Left lobe of liver (tissue), 2 donors: ENCODE data around the gene AKIP1. TPM values are rescaled to one million over a fixed set of nuclear protein-coding genes. Genes with fewer than 3 reads are reported as not detected.
"Not testable (repeated sequence)": the region's sequence is repeated elsewhere in the genome, so short reads cannot be mapped to it uniquely, and the experiment has no call there.

Experiments
- ATAC-seq: fragments of 200-7000 bp; cut with Tn5 transposase; one replicate; pipeline ENCODE4 v1.9.1; 2020; ENCODE audit warnings: mild to moderate bottlenecking, moderate library complexity
- DNase-seq: peaks from one replicate; pipeline ENCODE4 v3.0.0-alpha.2; 2020; ENCODE audit warnings: low spot score
- total RNA-seq: library from RNA; stranded (reverse); gene quantifications from one replicate; pipeline ENCODE4 v1.2.1, GENCODE V29; 2021
- donor health status: DM: no; HTN: no; CAD: no; lungs with moderate emphysema.
- donor health status: DM: no; HTN: yes; CAD: no.

AKIP1 gene
- total RNA-seq, 1 donor from 2014 or later: 11.7 TPM

DNA sequence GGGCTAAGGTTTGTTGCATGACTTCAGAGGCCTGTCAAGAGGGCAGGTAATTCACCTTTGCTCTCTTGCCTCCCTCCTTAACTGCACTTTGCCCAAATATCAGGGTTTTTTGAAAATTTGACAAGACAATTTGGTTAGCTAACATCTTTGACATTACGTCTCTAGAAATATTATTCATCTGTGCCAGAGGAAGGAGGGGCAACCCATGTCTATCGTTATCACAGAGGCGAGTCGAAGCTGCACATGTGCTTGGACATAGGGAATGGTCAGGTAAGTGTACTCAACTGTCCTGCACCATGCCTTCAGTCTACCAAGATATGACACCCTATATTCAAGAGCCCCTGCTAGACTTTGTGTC is 3.7 kb downstream of the AKIP1 start:
- ATAC-seq: no peak
- DNase-seq: no peak

DNA sequence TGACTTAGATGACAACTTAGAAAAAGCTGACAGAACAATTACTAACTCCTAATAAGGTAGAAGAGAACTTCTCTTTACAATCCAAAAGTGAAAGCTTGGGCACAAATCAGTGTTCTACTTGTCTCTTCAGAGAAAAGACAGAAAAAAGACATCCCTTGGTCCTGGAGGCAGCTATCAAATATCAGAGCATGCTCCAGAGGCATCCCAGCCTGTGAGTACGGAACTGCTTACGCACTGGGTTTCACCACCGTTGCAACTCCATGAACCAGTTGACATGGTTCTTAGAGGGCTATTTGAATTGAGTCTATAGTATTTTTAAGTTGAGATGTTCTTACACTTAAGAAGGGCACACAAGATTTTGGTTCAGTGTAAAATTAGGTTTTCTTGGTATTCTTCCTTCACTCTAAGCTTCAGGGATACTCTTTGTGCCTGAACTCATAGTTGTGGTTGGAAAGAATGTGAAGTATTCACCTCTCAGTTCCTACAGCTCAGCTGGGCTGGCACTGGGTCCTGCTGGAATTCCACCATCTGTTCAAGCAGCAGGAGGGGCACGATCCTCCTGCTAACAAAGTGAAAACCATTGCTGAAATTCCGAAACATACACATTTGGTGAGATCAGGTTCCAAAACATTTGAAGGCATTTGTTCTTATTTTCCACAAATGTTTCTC is 6.3 kb downstream of the AKIP1 start:
- no peak for DNase-seq

DNA sequence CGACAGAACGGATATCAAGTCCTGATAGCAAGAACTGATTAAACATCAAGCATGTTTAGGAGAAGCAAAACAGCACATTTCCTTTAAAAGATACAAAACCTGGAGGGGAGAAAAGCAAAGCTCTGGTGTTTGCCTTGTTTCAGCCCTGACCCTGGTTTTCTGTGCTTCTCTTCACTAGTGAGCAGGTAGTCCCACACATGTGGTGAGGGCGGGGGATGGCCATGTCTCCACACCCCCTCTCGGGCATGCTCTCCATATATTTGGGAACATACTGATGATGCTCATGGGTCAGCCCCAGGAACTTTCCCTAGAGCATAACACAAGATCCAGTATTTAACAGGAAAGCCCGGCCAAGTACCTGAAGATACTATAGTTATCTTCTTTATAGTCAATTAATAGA is 11.7 kb downstream of the AKIP1 start:
- no peak for DNase-seq
- no peak for ATAC-seq

More for the DNA sequence above, 6.3 kb downstream of the AKIP1 start:
- ATAC-seq: no peak

DNA sequence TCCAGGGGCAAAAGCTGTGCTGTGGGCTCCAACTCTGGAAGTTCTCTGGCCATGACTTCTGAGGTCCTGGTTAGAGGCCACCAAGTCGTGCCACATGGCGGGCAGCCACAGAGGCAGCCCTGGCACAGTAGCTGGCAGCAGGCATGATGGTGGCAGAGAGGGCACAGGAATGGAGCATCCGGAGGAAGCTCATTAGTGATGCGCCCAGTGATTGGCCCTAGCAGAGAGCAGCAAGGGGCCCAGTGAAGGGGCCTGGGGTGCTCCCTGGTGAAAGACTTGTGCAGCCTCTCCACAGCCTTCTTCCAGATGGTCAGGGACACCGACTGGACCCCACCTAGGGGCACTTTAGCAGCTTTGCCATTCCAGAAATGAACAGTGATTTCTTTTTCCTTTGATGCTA is 14.7 kb downstream of the AKIP1 start:
- no peak for ATAC-seq

DNA sequence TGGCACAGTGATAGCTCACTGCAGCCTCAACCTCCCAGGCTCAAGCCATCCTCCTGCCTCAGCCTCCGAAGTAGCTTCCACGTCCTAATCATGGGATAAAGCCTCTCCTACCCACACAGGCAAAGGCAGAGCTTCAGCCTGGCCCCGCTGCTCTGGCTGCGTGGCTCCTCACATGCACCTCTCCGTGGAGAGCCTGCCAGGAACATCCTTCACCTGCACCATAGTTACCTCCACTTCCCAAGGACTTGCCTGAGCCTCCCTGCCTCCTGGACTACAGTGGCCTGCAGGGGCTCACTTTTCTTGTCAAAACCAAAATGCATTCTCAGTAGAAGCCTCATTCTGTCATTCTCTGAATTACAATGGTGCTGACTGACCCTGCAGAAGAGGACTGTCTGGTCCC is 15.2 kb downstream of the AKIP1 start:
- ATAC-seq (no peak), DNase-seq (no peak)

More for the DNA sequence above, 14.7 kb downstream of the AKIP1 start:
- DNase-seq: no peak

DNA sequence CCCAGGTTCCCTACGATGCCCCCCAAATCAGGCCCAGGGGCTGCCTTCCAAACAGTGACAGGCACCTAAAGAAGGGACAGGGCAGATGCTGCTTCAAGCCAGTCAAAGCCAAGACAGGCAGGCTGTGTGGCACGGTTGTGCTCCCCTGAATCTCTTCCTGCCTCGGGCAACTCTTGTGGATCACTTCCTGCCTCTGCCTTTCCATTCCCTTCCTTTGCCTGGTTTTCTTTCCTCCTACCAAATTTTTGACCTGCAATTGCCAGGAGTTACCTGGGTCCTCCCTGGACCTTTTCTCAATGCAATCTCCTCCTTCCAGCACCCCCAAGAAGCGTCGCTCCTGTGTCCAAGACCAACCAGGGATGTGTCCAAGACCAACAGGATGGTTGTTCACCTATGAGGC is 16.2 kb downstream of the AKIP1 start:
- DNase-seq: no peak

DNA sequence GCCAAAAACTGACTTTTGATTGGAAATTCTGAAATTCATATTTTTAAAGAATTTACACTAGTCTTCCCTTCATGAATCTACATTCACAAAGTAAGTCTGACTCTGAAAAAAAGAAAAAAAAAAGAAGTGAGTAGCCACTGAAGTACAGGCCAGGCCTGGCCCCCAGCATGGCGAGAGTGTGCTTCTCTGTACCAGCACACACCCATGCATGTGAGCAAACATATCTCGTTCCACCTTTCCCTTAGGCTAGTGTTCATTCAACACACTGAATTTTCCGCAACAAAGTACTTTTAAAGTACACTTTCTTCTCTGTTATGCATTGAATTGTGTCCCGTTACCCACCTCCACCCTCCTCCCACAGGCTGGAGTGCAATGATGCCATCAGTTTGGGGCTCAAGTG is 17.2 kb downstream of the AKIP1 start:
- ATAC-seq (no peak), DNase-seq (no peak)

More for the DNA sequence above, 16.2 kb downstream of the AKIP1 start:
- ATAC-seq: no peak

DNA sequence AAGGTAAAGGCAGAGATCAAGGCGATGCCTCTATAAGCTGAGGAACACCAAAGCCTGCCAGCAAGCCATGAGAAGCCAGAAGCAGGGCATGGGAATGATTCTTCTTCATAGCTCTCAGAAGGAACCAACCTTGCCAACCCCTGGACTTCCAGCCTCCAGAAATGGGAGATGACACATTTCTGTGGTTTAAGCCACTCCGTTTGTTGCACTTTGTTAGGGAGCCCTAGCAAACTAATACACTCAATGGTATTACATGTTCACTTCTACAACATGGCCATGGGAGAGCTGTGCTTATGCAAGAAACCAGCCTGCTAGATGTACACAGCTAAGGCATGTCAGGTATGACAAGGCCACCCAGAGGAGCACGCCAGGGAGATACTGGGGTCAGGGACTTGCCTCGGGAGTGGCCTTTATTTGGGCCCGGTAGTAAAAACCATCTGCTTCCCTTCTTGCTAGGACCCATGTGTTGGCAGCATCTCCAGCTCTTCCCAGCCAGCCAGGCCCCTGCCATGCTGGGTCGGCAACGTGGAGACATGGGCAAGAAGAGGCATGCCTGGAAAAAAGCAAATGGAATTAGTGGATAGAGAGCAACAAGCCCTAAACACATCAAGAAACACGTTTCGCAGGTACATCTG is 18.1 kb downstream of the AKIP1 start:
- DNase-seq (no peak), ATAC-seq (no peak)

DNA sequence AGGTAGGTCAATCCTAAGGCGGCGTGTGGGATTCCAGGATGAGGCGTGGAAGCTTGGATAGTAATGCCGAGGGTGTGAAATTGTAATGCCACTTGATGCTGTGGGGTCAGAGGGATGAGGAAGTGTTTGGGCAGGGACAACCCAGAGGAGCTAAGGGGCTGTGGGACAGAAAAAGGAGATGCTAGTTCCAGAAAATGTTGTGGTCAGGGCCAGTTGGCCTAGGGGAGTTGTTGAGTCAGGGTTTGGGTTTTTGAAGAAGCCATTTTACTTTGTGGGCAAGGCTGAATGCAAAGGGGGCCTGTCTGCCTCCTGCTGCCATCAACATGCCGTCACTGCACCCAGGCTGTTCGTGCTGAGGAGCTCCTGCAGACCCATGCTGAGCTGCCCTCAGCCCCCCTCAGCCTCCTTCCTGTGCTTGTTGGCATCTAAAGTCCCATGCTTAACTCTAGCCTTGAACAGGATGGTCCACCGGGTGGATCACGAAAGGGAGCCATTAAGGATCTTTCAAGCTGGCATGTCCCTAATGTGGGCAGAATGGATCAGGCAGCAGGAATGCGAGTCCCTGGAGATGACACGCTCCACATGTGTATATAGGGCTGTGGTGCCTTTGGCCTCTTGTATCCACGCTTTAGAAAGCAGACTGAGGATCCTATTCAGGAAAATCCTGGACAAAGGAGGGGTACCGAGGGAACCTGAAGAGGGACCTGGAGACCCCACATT is 19.6 kb downstream of the AKIP1 start:
- DNase-seq: no peak
- ATAC-seq: no peak

DNA sequence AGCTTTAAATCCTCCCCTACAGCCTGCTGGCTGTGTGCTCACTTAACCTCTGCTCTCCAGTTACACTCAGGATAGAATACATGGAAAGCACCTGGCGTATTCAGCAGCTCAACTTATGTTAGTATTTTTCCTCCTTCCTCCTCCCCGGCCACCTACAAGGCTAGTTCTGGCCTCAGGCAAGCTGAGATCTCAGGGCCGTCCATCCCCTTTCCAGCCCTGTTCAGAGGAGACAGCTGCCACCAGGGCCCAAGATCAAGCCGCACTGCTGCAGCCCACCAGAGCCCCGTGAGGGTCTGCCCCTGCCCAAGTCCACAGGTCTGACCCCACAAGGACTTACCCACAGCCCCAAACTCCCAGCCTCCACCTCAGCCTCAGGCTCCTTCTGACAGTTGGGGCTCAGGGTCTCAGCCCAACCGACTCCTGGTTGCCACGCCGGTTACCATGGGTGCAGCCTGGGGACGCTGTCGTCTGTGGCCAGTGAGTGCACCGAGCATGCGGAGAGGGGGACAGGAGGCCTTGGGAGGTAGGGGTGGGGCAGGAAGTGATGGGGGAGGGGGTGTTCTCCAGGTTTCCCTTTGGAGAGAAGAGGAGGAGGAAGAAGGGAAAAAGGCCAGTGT is 21.7 kb downstream of the AKIP1 start, which contains the start of gene C11orf16:
TSS of gene C11orf16 (minus strand) at position 384 of the 617 bp plus-strand sequence. CDS start 639 bp downstream, outside the sequence.
- ATAC-seq (no peak), DNase-seq (no peak)

DNA sequence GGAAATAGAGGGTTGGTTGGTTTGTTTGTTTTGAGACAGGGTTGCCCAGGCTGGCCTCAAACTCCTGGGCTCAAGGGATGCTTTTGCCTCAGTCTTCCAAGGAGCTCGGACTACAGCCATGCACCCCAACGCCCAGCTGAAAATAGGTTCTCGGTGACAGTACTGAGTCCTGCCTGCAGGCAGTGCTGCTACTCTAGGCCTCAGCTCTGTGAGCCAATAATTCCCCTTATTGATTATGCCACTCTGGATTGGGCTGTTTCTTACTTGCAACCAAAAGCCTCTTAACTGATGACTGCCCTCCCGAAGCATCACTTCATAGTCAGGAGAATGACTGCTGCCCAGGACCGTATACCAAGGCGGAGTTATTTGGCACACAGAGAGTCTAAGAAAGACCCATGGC is 22.9 kb downstream of the AKIP1 start:
- no peak for DNase-seq

DNA sequence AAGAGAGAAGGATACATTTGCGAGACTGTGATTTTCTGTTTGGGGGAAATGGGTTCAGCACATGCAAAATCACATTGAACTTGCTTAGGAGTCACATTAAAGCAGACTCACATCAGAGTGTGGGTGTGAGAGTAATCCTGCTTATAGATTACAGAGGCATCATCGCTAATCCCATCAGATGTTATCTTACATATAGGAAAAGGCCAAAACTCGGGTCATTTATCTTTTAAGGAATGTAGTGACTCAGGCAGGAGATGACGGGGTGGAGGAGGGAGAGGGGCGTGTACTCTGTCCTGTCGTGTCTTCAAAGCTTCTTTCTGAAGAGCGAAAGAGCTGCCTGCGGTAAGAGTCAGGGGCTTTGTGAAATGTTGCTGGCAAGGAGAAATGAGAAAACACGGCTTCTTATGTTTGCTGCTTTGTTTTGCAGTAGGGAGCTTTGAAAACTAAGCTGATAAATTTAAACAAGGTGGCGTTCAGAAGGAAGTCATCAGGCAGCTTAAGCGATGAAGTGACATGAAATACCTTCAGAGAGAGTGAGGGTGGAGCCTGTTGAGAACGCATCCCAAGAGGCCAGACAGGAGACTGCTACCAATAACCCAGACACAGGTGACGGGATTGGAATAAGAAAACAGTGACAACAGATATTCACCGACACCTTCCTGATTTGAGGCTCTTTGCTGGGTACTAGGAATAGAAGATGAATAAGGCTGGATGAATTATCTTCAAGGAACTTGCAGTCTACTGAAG is 23.9 kb downstream of the AKIP1 start:
- no peak for DNase-seq
- ATAC-seq: no peak

More for the DNA sequence above, 22.9 kb downstream of the AKIP1 start:
- ATAC-seq: no peak

DNA sequence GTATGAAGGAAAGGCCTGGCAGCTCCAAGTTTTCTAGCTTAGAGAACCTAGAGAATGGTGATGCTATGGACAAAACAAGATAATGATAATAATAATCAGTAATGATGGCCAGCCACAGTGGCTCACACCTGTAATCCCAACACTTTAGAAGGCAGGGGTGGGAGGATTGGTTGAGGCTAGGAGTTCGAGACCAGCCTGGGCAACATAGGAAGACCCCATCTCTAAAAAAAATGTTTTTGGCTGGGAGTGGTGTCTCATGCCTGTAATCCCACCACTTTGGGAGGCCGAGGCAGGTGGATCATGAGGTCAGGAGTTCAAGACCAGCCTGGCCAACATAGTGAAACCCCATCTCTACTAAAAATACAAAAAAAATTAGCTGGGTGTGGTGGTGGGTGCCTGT is 24.8 kb downstream of the AKIP1 start:
- not testable (repeated sequence) for DNase-seq, ATAC-seq

DNA sequence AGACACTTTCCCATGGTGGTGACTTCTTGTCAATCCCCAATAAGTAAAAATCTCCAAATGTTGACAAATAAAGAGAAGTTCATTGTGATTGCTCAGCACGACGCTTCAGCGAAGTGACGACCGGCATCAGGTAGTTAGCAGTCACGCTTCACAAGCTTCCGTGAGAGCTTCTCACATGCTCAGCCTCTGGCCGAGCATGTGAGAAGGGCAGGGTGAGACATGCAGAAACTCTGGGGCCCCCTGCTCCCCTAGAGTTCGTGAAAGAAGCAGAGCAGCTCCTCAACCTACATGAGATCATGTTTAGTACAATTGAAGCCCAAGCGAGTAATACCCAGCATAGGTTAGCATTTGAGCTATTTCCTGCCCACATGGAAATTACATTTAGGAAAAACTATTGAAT is 26.2 kb downstream of the AKIP1 start:
- ATAC-seq (no peak), DNase-seq (no peak)

DNA sequence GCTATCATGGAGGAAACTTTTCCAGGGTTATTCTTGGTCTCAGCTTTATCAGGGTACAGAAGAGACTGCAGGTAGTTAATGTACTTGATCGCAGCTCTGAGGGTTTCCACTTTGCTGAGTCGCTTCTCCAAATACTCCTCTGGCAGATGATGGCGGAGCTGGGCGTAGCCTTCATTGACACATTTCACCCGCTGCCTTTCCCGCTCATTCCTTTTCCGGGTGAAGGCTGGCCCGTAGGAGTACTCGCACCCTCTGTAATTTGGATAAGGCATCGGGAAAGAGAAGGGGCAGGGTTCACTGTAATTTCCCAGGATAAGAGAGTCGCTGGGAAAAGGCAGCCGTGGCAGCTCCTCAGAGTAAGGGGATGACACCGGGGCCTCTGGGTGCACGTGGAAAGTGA is 26.7 kb downstream of the AKIP1 start:
- no peak for ATAC-seq
- no peak for DNase-seq

DNA sequence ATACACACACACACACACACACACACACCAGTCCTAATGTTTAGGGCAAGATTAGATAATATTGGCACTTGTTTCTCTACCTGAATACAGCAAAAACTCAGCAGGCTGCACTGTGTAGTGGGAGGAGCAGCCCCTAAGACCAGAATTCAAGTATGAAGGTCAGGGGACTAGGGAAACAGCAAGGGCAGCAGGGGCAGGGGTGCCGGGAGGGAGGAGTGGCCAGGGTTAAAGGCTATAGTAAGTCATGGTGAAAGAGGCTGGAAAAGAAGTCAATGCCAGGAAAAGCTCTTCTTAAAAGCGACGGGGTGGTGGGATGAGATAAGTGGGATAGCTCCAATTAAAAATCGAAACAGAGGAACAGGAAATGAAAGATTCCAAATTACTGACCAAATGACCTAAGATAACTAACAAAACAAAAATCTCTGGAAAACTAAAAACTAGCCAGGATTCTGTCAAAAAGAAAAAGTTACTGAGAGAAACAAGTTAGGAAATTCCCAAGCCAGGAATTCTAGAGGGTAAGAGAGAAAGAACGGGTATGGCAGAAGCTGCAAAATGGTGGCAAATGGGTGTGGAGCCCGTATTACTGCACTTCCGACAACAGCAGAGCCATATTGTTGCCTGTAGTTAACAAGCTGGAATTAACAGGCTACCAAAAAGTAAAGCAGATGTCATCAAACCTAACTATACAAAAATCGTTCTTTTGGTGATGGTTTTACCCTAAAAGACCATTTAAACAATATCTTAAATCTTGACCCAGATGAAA is 30.5 kb downstream of the AKIP1 start:
- DNase-seq: no peak

DNA sequence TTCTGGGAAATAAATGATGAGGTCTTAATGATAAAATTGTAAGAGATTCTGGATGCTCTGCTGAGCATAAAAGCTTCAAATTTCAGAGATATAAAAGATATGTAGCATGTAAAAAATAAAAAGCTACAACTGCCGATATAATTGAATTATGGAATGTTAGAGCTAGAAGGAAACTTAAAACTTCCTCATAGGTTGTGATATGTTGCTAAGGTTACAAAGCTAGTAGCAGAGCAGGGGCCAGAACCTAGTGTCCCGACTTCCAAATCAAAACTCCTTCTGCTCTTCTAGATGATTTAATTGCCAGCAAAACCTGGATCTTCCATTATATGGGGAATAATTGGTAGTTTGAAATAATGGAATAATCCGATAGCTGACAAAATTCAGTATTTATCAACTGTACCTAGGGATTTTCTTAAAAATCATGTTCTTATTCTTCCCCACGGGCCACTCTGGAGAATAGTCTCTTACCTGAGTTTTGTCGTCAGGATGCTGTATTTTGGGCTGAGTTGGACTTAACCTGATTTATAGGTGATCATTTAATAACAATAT is 31.6 kb downstream of the AKIP1 start, which contains the start of gene ASCL3:
TSS of gene ASCL3 (minus strand) at position 499 of the 549 bp plus-strand sequence. CDS start 4,855 bp downstream, outside the sequence.
- ATAC-seq (no peak), DNase-seq (no peak)

More for the DNA sequence above, 30.5 kb downstream of the AKIP1 start:
- peak; percentile 40 for ATAC-seq

DNA sequence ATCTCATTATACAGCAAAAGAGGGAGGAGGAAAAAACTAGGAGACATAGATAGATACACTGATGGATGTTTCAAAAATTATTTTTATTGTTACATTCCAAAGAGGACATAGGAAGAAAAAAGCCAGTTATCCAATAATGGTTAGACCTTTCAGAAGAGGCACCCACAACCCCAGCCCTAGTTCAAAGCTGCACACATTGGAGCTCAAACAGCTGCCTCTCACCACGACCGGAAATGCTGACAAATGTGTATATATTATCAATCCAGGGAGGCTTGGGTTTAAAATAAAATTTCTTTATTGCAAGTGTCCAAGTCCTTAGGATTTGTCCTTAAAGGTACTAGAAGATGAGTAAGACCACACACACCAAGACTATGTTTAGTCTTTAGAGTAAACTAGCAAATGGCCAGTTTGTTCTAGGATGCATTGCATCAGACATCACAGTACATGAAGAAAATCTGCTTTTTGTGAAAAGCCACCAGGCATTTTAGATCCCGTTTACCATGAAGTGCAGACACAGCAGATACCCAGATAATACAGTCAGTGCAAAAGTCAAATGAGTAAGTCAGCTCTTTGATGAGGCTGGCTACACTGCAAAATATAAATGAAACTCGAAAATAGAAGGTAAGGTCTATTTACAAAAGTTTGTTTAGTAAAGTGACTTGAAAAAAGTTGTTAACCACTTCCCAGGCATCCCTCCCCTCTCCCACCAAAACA is 36.4 kb downstream of the AKIP1 start:
- ATAC-seq (no peak), DNase-seq (no peak)

DNA sequence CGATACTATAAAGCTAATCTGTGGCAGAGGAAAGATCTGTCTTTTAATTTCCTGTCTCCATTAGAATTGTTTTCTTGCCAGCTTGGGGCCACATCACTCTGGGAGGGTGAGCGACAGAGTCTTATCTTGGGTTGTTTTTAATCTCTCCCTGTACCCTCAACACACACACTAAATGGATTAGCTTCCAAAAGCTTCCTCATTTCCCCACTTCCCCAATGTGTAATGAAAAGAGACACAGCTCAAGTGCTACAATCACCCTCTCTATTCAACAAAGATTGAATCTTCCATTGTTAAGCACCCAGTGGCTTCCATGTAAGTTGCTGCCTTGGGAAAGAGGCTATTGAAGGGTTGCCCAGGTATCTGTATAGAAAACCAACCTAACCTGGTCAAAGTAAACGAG is 37.9 kb downstream of the AKIP1 start:
- ATAC-seq: no peak
- no peak for DNase-seq
